ENCODE results near the gene AMACR.
"Not testable (repeated sequence)": the region's sequence is repeated elsewhere in the genome, so short reads cannot be mapped to it uniquely, and the experiment has no call there.

Gene AMACR

GRCh38 chr5:33964132-33964700 is 43.6 kb downstream of the AMACR start:
- no peak for DNase-seq

GRCh38 chr5:33958176-33958575 is 49.7 kb downstream of the AMACR start:
- no peak for DNase-seq

- no peak for DNase-seq
These were observed 50.2 kb downstream of the AMACR start for GRCh38 chr5:33957577-33958150.

- not testable (repeated sequence) for DNase-seq
These were observed 55.7 kb downstream of the AMACR start for GRCh38 chr5:33952175-33952574.

- no peak for DNase-seq
These were observed 63.2 kb downstream of the AMACR start for GRCh38 chr5:33944543-33945132.

- no peak for DNase-seq
These were observed 66.8 kb downstream of the AMACR start for GRCh38 chr5:33941090-33941489.

- no peak for DNase-seq
These were observed 68.1 kb downstream of the AMACR start for GRCh38 chr5:33939556-33940262.

GRCh38 chr5:33938881-33939280 is 69.0 kb downstream of the AMACR start:
- no peak for DNase-seq

- no peak for DNase-seq
These were observed 69.4 kb downstream of the AMACR start for GRCh38 chr5:33938507-33938796.

- DNase-seq = no peak
These were observed 69.9 kb downstream of the AMACR start for GRCh38 chr5:33937707-33938506.

- DNase-seq = no peak
These were observed 70.7 kb downstream of the AMACR start for GRCh38 chr5:33937017-33937706.

- DNase-seq = no peak
These were observed 71.4 kb downstream of the AMACR start, which contains the start of gene RXFP3 for GRCh38 chr5:33936381-33937016. Gene RXFP3 (plus strand): TSS chr5:33936386. CDS start chr5:33936741, 355 bp downstream.
